DND-41 (cell line): Measurements from ENCODE around the gene RELL1.

Experiments
- EZH2 ChIP-seq: IDR thresholded peaks from 3 replicates; pipeline ENCODE4 v1.6.1; 2012; ENCODE audit warnings: borderline replicate concordance, low read depth, mild to moderate bottlenecking, moderate library complexity, low read length, inconsistent platforms; ENCODE audit not compliant: severe bottlenecking
- TF ChIP-seq, protein P1 (sequence below): IDR thresholded peaks from 2 replicates; pipeline ENCODE4 v1.5.1; 2012; ENCODE audit warnings: borderline replicate concordance, low read length, moderate library complexity, mild to moderate bottlenecking; ENCODE audit not compliant: poor library complexity, severe bottlenecking; ENCODE audit errors: extremely low read depth

DNA sequence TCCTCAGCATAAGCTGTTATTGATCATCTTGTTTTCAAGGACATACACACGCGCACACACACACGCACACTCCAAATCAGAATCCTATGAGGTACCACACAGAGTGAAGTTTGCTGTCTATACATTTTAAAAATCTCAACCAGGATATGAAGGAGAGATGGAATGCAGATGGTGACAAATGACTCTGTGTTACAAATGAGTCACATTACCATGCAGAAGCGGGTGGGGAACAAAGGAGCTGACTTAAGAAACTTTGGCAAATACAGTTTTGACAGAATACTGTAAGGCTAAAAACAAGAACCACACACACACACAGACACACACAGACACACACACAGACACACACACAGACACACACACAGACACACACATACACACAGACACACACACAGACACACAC lies 81.7 kb downstream of the RELL1 start:
- TF ChIP-seq EZH2, result no peak
- TF ChIP-seq, protein P1, sequence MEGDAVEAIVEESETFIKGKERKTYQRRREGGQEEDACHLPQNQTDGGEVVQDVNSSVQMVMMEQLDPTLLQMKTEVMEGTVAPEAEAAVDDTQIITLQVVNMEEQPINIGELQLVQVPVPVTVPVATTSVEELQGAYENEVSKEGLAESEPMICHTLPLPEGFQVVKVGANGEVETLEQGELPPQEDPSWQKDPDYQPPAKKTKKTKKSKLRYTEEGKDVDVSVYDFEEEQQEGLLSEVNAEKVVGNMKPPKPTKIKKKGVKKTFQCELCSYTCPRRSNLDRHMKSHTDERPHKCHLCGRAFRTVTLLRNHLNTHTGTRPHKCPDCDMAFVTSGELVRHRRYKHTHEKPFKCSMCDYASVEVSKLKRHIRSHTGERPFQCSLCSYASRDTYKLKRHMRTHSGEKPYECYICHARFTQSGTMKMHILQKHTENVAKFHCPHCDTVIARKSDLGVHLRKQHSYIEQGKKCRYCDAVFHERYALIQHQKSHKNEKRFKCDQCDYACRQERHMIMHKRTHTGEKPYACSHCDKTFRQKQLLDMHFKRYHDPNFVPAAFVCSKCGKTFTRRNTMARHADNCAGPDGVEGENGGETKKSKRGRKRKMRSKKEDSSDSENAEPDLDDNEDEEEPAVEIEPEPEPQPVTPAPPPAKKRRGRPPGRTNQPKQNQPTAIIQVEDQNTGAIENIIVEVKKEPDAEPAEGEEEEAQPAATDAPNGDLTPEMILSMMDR, result no peak
